AG09309 (cell line): Measurements from ENCODE around the gene IMMP2L.

Experiments used
- DNase-seq: peaks from one replicate; pipeline ENCODE4 v3.0.0-alpha.2; 2010; ENCODE audit warnings: low read depth
- H3K4me3 ChIP-seq: 2 replicates; pipeline ENCODE4 v1.5.1; 2011; ENCODE audit warnings: mild to moderate bottlenecking, low read depth, low read length, moderate library complexity; ENCODE audit not compliant: control insufficient read depth
- TF ChIP-seq, protein P1 (sequence below): IDR thresholded peaks from 2 replicates; pipeline ENCODE4 v1.5.1; 2011; ENCODE audit warnings: mild to moderate bottlenecking, low read depth, low read length, inconsistent platforms; ENCODE audit not compliant: insufficient read depth, control insufficient read depth; ENCODE audit errors: missing control alignments

The IMMP2L gene

DNA sequence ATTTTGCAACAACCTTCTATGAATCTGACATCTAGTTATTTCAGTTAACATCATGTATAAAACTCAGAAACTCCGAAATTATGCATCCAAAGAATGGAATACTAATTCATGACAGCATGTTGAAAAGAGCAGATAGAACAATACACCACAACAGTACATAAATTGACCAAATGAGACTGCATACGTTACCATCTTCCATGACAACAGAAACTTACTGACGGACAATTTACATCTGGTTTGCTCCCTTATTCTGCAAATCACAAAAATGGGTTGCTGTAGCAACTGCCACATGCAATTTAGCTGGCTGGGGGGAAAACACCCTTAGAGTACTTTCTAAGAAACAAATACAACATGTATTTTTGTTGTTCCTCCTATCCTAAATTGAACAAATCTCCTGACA, 457.0 kb downstream of the IMMP2L start:
- H3K4me3 ChIP-seq, result no peak overlapping the region
- DNase-seq, result no peak
- TF ChIP-seq, protein P1, sequence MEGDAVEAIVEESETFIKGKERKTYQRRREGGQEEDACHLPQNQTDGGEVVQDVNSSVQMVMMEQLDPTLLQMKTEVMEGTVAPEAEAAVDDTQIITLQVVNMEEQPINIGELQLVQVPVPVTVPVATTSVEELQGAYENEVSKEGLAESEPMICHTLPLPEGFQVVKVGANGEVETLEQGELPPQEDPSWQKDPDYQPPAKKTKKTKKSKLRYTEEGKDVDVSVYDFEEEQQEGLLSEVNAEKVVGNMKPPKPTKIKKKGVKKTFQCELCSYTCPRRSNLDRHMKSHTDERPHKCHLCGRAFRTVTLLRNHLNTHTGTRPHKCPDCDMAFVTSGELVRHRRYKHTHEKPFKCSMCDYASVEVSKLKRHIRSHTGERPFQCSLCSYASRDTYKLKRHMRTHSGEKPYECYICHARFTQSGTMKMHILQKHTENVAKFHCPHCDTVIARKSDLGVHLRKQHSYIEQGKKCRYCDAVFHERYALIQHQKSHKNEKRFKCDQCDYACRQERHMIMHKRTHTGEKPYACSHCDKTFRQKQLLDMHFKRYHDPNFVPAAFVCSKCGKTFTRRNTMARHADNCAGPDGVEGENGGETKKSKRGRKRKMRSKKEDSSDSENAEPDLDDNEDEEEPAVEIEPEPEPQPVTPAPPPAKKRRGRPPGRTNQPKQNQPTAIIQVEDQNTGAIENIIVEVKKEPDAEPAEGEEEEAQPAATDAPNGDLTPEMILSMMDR, result no peak

DNA sequence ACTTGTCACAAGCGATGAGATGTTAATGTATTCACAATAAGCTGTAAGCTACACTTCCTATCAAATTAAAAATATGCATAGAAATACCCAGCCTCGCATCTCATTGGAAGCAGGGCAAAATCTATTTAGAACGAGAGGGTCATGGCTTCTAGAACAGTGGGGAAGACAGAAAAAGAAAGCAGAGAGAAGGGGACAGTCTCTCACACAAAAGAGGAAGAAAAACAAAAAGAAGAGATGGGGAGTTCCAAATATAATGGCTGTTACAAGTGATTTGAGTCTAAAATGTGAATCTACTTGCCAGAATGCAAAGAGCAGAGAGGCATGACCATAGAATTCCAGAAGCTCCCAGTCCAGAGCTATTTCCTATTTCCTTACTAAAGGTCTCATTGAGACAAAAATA, 457.6 kb downstream of the IMMP2L start:
- no peak overlapping the region for H3K4me3 ChIP-seq
- no peak for DNase-seq
- TF ChIP-seq, protein P1, result no peak

DNA sequence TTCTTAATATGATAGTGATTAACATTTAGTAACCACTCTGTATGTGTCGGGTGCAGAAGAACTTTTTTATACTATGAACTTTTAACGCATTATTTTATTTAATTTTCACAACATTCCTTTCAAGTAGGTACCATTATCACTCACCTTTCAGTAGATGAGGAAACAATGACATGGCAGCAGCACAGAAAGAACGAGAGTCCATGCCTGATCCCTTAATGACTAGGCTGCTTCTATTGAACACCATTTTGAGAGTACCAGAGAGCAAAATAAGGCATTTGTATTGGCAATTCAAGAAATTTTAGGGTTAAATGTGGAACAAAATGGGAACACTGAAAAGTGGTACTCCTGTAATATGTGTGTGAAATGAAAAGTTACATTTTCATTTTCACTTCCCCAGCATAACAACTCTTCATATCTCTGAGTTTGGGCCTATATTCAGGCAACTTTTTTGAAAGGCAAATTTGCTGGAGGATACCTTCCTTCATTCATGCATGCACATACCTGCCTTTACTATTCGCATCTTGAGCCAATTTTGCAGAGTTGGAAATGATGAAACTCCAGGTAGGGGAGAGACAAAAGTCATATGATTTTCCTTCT, 458.5 kb downstream of the IMMP2L start:
- DNase-seq, result no peak
- no peak overlapping the region for H3K4me3 ChIP-seq
- TF ChIP-seq, protein P1, result no peak

DNA sequence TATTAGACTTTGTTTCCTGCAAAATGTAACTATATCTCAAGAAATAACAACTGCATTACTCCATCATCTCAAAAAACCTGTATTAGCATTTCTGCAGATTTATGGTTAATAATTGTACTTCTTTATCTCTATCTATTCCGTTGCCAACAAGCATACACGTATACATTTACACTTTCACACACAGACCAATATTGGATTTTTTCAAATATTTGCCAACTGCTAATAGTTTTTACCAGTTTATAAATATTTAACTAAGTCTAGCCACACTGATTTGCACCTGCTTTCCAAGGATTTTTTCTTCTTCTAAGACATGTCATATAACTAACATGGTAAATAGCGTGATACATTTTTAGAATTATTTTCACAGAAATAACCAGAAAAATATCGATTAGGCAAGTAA, 459.2 kb downstream of the IMMP2L start:
- TF ChIP-seq, protein P1, result no peak
- no peak for DNase-seq
- no peak overlapping the region for H3K4me3 ChIP-seq

DNA sequence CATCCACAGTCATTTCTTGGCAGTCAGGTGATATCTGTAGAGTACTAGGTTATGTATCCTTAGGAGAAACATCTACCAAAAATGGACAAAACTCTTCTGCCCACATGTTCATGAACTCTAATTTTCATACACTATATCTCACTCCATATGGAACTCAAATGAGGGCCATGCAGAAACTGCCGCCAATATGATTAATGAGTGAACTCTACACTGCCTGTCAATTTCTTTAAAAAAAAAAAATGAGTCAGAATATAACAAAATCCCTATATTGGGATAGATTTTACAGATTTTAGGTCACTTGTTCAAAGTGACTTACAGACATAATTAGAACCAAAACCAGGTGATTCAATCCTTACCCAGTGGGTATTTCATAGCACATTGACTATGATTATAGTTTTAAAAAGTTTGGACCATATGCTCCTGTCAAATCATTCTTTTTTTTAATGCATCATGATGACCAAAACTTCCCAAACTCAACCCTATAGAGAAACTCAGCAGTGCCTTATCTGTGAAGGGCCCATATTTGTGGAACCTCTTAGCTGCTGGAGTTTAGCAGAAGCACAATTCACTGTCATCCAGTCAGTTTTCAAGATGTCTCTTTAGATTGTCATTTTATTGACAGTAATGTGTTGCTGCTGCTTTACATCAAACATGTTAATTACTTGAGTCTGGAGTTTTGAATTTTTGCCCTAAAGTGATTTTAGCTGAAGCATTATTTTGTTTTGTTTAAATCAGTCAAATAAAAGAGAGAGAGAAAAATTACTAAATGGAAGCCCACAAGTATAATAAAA, 460.2 kb downstream of the IMMP2L start:
- H3K4me3 ChIP-seq, result no peak overlapping the region
- TF ChIP-seq, protein P1, result no peak
- DNase-seq, result no peak

DNA sequence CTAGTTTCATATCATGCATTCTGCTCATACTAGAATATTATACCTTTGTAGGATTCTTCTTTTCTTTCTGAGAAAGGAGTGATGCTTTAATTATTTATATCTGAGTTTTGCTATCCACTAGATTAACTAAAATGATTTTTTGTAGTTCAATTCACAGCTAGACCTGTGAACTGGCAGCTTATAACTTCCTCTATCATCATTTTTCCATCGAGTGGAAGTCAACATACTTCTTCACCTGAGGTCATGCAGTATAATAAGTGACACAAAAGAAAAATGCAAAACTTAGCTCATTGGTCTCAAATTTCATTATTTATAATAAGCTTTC, 463.4 kb downstream of the IMMP2L start:
- TF ChIP-seq, protein P1, result no peak

More for the DNA sequence above, 463.4 kb downstream of the IMMP2L start:
- DNase-seq, result no peak
- H3K4me3 ChIP-seq, result no peak overlapping the region
